ENCODE results near the gene DEXI.

The DEXI gene

DNA sequence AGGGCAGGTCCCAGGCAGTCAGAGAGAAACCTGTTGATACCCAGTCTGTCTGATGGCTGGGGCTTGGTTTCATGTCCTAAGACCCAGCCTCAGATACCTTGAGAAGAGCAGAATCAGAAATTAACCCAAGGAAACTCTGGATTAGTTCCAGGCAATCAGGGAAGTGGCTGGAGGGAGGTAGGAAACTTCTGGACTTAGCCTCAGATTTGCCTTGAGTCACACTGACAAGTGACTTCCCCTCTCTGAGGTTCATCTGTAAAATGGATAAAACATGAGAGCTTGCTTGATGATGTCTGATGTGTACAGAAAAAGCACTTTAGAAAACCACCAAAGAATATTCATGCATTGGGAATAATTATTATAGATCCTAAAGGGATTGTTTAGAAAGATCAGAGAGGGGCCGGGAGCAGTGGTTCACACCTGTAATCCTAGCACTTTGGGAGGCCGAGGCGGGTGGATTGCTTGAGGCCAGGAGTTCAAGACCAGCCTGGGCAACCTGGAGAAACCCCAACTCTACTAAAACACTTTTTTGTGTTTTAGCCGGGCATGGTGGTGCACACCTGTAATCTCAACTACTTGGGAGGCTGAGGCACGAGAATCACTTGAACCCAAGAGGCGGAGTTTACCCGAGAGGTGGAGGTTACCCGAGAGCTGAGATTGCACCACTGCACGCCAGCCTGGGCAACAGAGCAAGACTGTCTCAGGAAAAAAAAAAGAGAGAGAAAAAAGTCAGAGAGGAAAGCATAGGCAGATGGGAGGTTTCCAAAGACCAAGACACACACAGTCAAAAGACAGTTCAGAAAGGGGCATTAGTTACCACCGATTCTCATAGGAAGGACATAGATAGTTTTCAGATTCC lies 61.4 kb downstream of the DEXI start:
- peaks cover 9% of the 10 kb centered on the region for H3K4me1 ChIP-seq (ENCODE audit: control insufficient read depth, insufficient read depth, low read length)
- WGBS, 2 experiments = 81 to 92% methylated on average over 10 of the region's 10 CpGs
- no peak overlapping the region for H3K4me3 ChIP-seq (ENCODE audit: insufficient read depth, low read depth, low read length)
- no peaks in the 10 kb centered on the region for H3K36me3 ChIP-seq (ENCODE audit: control insufficient read depth, insufficient read depth, low read length)
- H3K27ac ChIP-seq (ENCODE audit: insufficient read depth, low read depth, low read length, poor library complexity, severe bottlenecking) = no peak overlapping the region
- H3K27me3 ChIP-seq (ENCODE audit: control insufficient read depth, insufficient read depth, low read length, poor library complexity, severe bottlenecking) = peaks cover 42% of the 10 kb centered on the region
- H3K9me3 ChIP-seq (ENCODE audit: control insufficient read depth, low read length) = no peaks in the 10 kb centered on the region

DNA sequence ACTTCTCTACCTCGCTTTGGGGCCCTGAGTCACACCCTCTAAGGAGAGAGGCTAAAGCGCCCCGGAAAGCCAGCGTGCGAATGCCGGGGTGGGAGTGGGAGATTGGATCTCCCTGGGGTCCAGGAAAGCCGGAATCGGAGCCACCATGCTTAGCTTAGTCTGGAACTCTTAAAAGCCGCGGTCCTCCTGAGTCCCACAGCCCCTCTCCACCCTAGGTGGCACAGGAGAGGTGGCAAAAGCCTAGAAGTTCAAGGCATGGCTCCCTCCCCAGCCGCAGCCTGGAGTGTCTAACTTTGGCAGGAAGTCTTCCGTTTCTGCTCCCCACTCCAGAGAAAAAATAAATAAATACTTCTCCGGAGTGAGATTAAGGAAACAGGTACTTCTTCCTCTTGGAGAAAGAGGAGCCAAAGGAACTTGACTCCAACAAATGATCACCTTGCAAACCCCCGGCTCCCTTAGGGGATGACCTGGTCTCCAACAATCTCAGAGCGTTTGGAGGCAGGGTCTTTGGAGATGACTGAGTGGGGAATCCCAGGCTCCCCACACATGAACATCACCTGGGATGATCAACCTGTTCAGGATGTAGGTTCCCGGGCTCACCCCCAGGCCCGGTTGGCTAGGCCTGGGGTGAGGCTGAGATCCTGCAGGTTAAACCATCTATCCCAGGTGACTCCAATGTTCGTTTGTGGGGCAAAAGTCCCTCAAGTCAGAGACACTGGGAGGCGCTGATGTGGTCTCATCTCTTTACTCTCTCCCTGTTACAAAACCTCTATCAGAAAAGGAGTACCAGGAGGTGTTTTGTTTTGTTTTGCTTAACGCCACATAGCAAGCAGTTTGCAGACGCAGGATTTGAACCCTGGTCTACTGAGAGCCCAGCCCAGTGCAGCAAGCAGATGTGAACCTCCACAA lies 62.3 kb downstream of the DEXI start:
- no peaks in the 10 kb centered on the region for H3K9me3 ChIP-seq (ENCODE audit: control insufficient read depth, low read length)
- no peak overlapping the region for H3K27ac ChIP-seq (ENCODE audit: insufficient read depth, low read depth, low read length, poor library complexity, severe bottlenecking)
- no peaks in the 10 kb centered on the region for H3K36me3 ChIP-seq (ENCODE audit: control insufficient read depth, insufficient read depth, low read length)
- no peak overlapping the region for H3K4me3 ChIP-seq (ENCODE audit: insufficient read depth, low read depth, low read length)
- peaks cover 42% of the 10 kb centered on the region for H3K27me3 ChIP-seq (ENCODE audit: control insufficient read depth, insufficient read depth, low read length, poor library complexity, severe bottlenecking)
- peaks cover 9% of the 10 kb centered on the region for H3K4me1 ChIP-seq (ENCODE audit: control insufficient read depth, insufficient read depth, low read length)
- WGBS, 2 experiments = 78 to 79% methylated on average over 20 to 21 of the region's 21 CpGs
